ENCODE data around the gene LKAAEAR1.

LKAAEAR1 gene

GRCh38 chr20:64108731-64109681, 24.8 kb upstream of the LKAAEAR1 start:
- DNase-seq (ENCODE audit: low spot score) = no peak
- TF ChIP-seq CTCF (IDR thresholded peaks at IDR 0.05; ENCODE audit: extremely low read depth, missing control alignments) = no peak

DNA sequence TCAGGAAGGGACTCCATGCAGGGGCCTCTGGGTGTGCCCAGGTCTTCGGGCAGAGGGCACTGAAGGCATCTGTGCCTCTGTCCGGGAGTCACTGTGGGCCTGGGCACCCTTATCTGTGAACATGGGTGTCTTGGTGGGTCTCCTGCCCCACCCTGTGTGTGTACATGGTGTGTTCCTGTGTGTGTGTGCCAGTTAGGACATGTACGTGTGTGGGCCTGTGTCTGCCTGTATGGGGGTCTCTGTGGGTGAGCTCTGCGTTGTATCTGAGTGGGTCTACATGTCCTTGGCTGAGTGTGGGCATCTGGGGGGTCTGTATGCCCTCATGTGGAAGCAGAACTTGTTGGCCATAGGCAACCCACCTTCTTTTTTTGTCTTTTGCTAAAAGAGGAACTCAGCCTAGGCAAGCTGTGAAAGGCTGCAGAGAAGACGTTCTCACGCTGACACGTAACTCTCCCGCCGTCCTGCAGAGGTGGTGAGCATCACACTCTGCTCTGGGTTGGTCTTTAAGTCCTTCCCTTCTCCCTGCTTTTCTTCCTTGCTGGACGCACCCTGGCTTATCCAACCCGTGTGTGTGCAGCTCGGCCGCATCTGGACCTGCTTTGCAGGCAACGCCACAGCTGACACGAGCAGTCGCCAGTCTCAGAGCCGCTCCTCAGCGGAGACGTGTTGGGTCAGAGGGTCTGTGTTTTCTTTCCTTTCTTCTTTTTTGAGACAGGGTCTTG, 23.7 kb upstream of the LKAAEAR1 start:
- no peak for TF ChIP-seq CTCF (IDR thresholded peaks at IDR 0.05; ENCODE audit: extremely low read depth, missing control alignments)
- peak; percentile 68 for DNase-seq (ENCODE audit: low spot score)

GRCh38 chr20:64106981-64107735, 23.0 kb upstream of the LKAAEAR1 start, which contains the start of gene NPBWR2:
NPBWR2 (minus strand) TSS chr20:64107565; CDS start chr20:64106831, 734 bp downstream.
- DNase-seq (ENCODE audit: low spot score) = peak; percentile 71

DNA sequence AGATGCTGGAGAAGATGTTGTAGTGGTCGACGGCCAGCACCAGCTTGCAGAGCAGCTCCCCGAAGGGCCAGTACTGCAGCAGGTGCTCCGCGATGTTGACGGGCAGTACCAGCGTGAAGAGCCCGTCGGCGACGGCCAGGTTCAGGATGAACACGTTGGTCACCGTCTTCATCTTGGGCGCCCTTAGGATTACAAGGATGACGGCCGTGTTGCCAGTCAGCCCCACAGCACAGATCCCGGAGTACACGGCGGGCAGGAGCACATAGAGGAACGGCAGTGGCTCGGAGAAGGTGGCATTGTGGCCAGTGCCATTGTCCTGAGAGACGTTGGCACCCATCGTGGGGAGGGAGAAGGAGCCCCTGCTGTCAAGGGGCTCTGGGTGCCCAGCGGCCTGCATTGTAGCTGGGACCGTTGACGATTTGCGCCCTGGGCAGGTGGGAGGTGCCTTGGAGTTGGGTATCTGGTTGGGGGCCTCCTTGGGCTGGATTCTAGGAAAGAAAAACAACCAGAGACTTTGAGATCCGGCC, 22.3 kb upstream of the LKAAEAR1 start:
- DNase-seq (ENCODE audit: low spot score) = no peak
- TF ChIP-seq CTCF (IDR thresholded peaks at IDR 0.05; ENCODE audit: extremely low read depth, missing control alignments) = no peak

More at GRCh38 chr20:64106981-64107735, 23.0 kb upstream of the LKAAEAR1 start, which contains the start of gene NPBWR2:
- no peak for TF ChIP-seq CTCF (IDR thresholded peaks at IDR 0.05; ENCODE audit: extremely low read depth, missing control alignments)

- no peak for TF ChIP-seq CTCF (IDR thresholded peaks at IDR 0.05; ENCODE audit: extremely low read depth, missing control alignments)
- DNase-seq (ENCODE audit: low spot score) = no peak
Observed at GRCh38 chr20:64105846-64106434, 21.7 kb upstream of the LKAAEAR1 start.

- no peak for DNase-seq (ENCODE audit: low spot score)
- TF ChIP-seq CTCF (IDR thresholded peaks at IDR 0.05; ENCODE audit: extremely low read depth, missing control alignments) = no peak
Observed at GRCh38 chr20:64104667-64105451, 20.7 kb upstream of the LKAAEAR1 start.
